Measurements from ENCODE around the gene SMC3.

Gene SMC3

GRCh38 chr10:110546077-110546476, 21.4 kb upstream of the SMC3 start:
- DNase-seq (ENCODE audit: low spot score): no peak

DNA sequence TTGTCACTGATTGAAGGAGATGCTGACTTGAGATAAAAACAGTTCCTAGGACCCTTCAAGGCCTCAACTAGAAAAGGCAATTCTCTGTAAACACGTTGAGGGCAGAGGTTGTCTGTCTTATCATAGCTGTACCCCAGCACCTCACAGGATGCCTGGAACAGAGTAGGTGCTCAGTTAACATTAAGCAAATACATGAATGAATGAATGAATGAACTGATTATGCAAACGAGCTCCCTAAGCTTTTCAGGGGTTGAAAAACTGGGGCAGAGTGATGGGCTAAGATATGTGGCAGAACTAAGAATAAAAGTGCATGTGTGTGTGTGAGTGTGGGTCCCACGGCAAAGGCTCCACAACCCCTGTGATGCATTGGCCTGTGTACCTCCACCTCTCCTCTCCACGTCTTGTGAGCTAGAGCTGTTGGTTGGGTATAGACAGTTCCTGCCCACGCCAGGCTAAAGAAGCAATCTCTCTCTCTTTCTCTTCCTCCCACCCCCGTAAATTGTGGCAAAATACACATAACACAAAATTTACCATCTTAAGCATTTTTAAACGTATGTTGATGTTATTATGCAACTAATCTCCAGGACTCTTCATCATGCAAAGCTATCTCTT, 20.9 kb upstream of the SMC3 start:
- DNase-seq (ENCODE audit: low spot score): no peak

DNA sequence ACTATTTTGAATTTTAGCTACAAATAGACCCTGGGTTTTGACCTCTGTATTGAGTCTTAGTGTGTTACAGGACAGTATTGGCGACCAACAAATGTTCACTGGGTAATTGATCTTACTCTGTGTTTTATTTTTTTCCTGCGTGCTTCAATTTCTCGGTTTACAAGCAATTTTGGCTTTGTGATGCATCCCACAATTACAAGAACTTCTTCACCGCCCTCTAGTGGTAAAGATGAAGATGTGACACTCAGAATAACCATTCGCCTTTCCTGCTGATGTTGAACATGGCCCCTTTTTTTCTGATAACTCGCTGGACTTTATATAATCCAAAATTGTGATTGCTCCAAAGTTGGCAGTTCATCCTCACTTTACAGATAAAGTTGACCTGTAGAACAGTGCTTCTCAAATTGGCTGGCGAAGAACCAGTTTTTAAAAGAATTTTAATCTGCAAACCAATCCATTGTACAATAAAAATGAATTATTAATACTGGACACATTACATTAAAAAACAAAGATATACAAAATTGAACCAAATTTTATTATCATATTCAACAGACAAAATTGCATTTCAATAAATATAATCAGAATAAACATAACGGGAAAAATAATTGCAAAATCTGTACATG, 20.2 kb upstream of the SMC3 start:
- DNase-seq (ENCODE audit: low spot score): peak; percentile 61

GRCh38 chr10:110548002-110548401, 19.5 kb upstream of the SMC3 start:
- DNase-seq (ENCODE audit: low spot score): no peak

DNA sequence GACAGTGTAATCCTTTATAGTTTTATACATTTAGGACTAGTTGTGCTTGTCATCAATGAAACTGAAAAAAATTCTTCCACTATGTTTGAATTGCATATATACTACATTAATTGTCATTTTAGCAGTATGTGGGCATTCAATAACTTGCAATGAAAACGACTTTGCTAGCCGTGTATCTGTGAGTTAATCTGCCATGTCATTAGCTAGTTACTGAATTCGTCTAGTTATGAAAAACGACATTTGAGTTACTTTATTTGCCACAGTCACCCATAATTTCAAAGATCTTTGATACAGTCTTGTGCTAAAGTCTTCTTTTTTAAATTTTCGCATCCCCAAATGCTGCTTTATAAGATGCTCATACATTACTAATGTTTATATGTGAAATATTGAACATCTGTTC, 18.3 kb upstream of the SMC3 start:
- no peak for DNase-seq (ENCODE audit: low spot score)

- no peak for DNase-seq (ENCODE audit: low spot score)
These were observed 13.6 kb upstream of the SMC3 start for GRCh38 chr10:110553905-110554304.

GRCh38 chr10:110556296-110556695, 11.2 kb upstream of the SMC3 start:
- no peak for DNase-seq (ENCODE audit: low spot score)

DNA sequence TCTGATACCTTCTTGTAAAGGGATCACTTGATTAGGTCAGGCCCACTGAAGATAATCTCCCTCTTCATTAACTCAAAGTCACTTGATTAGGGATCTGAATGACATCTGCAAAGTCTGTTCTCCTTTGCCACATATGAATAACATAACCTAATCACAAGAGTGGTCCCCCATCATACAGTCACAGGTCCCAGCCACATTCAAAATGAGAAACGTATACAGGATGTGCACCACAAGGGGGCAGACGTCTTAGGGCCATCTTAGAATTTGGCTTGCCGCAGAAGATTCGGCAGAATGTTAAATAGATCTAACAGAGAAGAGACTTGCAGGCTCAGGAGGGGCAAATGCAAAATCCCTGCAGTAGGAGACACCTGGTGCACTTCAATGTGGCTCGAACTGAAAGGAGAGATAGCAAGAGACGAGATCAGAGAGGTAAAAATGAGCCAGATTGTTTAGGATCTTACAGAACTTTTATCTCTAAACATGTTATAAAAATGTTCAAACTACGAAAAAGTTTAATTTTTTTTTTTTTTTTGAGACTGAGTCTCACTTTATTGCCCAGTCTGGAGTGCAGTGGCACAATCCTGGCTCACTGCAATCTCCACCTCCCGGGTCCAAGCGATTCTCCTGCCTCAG, 10.4 kb upstream of the SMC3 start:
- DNase-seq (ENCODE audit: low spot score): peak; percentile 63

DNA sequence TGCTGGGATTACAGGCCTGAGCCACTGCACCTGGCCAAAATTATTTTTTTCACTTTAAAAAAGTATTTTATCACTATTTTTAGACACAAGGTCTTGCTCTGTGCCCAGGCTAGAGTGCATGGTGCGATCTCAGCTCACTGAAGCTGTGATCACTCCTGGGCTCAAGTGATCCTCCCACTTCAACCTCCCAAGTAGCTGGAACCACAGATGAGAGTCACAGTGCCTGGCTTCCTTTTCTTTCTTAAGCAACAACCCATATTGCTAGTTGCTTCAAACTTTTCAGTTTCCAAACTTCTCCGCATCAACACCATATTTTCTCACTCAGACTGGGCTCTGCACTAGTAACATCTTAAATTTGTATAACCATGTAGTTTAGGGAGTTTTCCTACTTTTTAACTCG, 9.5 kb upstream of the SMC3 start:
- DNase-seq (ENCODE audit: low spot score): no peak

DNA sequence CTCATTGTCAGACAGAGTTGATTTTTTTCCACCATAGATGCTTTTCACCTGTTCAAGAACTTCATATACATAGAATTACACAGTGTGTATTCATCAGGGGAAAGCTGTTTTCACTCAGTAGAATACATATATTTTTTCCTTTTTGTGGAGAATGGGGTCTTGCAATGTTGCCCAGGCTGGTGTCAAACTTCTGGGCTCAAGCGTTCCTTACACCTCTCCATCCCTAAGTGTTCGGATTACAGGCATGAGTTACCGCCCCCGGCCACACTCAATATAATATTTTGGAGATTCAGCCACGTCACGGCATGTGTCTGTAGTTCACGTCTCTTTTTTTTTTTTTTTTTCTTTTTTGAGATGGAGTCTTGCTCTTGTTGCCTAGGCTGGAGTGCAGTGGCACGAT, 7.5 kb upstream of the SMC3 start:
- no peak for DNase-seq (ENCODE audit: low spot score)

DNA sequence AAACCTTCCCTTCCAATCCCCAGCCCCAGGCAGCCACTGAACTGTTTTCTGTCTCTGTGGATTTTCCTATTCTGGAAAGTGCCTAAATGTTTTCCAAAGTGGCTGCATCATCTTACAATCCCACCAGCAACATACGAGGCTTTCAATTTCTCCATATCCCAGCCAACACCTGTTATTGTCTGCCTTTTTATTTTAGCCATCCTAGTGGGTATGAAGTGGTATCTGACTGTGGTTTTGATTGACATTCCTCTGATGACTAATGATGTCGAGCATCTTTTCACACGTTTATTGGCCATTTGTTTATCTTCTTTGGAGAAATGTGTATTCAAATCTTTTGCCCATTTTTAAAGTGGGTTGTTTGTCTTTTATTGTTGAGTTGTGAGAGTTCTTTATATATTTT, 6.2 kb upstream of the SMC3 start:
- DNase-seq (ENCODE audit: low spot score): no peak

GRCh38 chr10:110562348-110562747, 5.1 kb upstream of the SMC3 start:
- no peak for DNase-seq (ENCODE audit: low spot score)

- no peak for DNase-seq (ENCODE audit: low spot score)
These were observed 4.4 kb upstream of the SMC3 start for GRCh38 chr10:110563132-110563531.

- no peak for DNase-seq (ENCODE audit: low spot score)
These were observed 859 bp upstream of the SMC3 start for GRCh38 chr10:110566472-110567200.

DNA sequence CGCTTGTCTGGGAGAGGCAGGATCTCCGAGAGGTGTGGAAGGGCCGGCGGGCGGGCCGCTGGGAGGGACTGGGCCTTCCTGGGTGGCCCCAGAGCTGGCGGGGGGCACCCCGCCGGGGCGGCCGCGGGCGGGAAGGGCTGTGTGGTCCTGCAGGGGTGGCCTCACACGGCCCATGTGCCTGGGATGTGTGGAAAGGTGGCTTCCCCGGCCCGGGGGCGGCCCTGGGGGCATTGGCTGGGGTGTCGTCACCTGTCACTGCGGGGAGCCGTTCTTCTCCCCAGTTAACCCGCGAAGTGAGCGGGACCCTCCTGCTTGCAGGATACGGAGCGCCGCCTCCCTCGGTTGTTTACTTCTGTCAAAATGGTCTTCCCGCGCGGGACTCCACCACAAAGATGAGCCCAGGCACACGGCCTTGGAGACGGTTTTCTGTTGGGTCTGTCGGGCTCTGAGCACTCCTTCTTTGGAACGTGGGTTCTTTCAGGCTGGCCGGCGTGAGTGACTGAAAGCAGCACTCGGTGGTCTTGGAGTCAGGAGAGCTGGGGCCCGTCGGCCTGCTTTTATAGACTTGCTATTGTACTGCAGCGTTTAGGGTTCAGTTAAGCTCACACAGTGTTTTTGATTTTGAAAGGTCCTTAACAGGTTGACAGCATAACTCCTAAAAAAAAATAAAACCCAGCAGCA, 700 bp downstream of the SMC3 start:
- DNase-seq (ENCODE audit: low spot score): peak; percentile 25

GRCh38 chr10:110569122-110569521, 1.6 kb downstream of the SMC3 start:
- DNase-seq (ENCODE audit: low spot score): no peak

DNA sequence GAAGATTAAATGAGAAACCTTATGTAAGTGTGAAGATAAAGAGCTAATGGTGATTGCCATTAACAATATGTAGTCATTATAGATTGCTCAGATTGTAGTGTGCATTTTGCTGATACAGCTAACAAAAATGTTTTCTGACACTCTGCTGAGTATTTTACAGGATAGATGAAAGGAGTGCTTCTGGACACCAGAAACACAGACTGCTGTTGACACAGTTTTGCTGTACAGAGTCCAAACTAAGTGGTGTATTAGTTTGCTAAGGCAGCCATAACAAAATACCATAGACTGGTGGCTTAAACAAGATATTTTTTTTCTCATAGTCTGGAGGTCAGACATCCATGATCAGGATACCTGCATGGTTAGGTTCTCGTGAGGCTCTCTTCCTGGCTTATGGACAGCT, 2.2 kb downstream of the SMC3 start:
- DNase-seq (ENCODE audit: low spot score): no peak

GRCh38 chr10:110571093-110571743, 3.7 kb downstream of the SMC3 start:
- no peak for DNase-seq (ENCODE audit: low spot score)

DNA sequence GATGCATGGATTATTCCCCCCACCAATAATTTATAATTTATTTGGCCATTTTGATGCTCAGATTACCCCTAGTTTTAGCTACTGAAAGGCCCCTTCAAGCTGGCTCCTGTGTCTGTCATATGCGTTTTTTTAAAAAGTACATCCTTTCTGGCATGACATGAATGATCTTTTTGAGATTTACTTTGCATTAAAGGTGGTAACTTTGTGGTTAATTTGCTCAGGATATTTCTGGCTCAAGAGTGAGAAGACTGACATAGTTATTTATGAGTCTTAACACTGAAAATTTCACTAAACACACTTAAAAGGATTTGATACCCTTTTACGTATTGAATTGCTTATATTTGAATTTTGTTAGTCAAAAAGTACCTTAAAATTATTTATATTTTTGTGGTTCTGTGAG, 5.4 kb downstream of the SMC3 start:
- DNase-seq (ENCODE audit: low spot score): no peak

GRCh38 chr10:110574420-110574819, 6.9 kb downstream of the SMC3 start:
- no peak for DNase-seq (ENCODE audit: low spot score)

- no peak for DNase-seq (ENCODE audit: low spot score)
These were observed 8.7 kb downstream of the SMC3 start for GRCh38 chr10:110576220-110576619.

DNA sequence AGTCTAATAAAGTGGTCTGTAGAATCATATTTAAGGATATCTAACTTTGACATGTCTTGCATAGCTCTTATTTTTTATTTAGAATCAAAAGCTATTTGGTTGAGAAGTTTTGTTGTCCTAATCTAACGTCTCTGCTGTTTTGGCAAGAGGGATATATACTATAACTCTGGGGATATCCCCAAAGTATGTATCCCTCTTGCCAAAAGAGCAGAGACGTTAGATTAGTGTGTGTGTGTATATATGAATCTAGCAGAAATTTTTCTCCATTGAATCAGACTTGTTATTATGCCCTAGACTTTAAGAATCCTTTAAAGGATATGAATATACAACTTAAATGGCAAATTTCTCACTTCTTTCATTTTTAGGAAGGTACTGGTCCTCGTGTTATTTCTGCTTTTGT, 9.6 kb downstream of the SMC3 start:
- no peak for DNase-seq (ENCODE audit: low spot score)

Measured in germinal center (tissue), 1 donor.